ELF-1 (cell line): ENCODE results near the gene UACA.

ENCODE experiments used
- DNase-seq: peaks from one replicate; pipeline ENCODE4 v3.0.0-alpha.2; 2016; ENCODE audit warnings: low read depth, low spot score

UACA gene

DNA sequence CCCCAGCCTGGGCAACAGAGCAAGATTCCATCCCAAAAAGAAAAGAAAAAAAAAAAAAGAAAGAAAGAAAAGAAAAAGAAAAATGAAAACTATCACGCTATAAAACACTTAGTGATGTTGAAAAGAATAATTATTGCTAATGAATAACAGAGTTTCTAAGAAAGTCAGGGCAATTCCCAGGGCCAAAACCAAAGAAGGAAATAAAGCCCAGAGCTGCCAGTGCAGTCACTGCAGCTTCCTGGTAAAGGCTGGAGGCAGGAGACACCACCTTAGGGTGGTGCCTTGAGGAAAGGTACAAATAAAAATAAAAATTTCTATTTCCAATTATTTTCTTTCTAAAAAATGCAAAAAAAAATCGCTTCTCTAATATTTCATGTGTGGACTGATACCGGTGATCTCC is 19.7 kb upstream of the UACA start:
- no peak for DNase-seq

GRCh38 chr15:70781236-70781635 is 17.9 kb upstream of the UACA start:
- DNase-seq, result peak; percentile 62

GRCh38 chr15:70778258-70779076 is 15.1 kb upstream of the UACA start:
- DNase-seq, result no peak

- no peak for DNase-seq
Measured at GRCh38 chr15:70777170-70777926, 14.0 kb upstream of the UACA start.

GRCh38 chr15:70775160-70775559 is 11.8 kb upstream of the UACA start:
- no peak for DNase-seq

GRCh38 chr15:70772402-70772801 is 9.0 kb upstream of the UACA start:
- no peak for DNase-seq

DNA sequence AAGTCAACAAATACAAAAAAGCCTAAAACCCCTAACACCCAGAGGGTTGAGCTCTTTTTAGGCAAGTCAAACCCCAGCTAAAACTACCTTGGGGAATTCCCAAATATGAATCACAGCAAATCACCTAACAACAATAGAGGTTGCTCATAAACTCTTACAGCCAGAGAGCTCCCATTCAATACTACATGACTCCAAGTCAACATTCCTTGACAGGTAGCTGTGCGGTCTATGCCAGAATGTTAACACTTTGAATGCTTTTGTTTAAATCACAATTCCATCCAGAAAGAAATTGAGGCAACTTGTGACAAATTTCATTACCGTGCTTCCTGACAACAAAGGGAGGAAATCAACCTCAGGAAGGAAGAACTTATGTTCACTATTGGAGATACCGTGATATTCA is 7.5 kb upstream of the UACA start:
- DNase-seq, result no peak

- DNase-seq, result no peak
Measured at GRCh38 chr15:70768257-70768883, 5.0 kb upstream of the UACA start.

- DNase-seq, result no peak
Measured at GRCh38 chr15:70767667-70768066, 4.3 kb upstream of the UACA start.

DNA sequence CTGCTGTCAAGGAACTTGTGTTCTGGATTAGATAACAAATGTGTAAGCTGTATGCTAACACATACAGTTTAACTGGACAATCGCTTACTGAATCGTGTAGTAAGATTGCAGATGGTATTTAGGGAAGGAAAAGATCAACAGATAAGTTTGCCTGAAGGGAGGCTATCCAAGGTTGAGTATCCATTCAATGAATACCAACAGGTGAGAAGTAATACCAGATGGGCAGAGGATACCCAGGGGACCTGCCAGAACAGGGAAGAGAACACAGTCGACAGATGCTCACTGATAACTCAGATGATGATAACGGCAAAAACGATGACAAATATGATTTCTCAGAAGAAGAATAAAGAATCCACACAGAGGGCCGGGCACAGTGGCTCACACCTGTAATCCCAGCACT is 3.2 kb upstream of the UACA start:
- DNase-seq, result no peak

DNA sequence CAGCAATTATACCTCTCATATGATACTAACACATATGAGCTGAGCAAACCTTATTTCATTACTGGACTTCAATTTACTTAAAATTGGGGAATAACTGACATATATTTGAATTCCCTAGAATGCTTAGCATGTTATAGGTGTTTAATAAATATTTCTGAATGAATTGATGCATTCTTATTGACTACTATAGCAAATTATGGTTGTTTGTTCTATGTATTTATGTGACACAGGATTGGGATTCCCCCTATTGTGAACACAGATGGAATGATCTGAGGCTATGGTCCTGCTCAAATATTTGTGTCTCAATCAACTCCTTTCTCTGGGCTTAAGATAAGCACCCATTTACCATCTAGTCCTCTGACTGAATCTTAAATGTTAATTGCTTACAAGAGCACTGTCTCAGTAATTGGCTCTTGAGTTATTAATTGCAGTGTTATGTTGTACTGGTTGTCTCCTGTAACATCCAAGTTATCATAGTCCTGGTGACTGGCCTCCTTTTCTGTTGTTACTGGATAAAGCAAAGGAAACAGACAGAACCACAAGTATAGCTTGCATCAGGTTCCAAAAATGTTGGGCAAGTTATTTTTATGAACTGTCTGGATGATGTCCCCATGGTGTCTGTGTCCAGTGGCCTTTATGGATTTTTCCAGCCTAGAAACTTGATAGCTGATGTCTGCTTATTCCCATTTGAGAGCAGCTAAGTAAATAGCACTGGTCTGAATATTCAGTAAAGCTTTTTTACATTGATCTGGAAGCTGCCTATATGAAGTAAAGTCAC is 2.3 kb upstream of the UACA start:
- no peak for DNase-seq

GRCh38 chr15:70763950-70764730 is 782 bp upstream of the UACA start:
- DNase-seq, result no peak

DNA sequence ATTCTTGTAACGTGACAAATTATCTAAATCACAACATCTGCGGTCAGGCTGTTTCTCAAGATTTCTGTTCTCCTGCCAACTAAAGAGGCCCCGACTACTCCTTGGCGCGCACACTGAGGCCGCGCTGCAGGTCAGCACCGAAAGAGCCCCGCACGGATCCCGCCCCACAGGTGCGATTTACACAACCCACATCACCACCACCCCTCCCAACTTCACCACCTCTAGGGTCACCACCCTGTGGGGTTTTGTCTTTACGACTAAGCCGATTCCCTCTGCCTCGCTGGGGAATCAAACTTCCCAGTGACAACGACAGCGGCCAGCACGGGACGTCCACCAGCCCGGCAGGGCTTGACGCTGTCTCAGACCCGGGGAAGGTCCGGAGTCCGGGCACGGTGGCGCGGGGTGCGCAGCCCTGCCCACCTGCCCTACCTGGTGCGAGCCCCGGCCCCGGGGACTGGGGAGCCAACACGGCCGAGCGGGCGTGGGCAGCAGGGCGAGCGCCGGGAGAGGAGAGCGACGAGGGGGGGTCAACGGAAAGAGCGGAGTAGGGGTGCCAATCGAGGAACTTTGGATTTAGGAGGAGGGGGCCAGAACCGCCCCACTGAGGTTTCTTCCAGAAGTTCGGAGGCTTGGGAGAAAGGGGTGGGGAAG is 764 bp downstream of the UACA start:
- peak; percentile 60 for DNase-seq

DNA sequence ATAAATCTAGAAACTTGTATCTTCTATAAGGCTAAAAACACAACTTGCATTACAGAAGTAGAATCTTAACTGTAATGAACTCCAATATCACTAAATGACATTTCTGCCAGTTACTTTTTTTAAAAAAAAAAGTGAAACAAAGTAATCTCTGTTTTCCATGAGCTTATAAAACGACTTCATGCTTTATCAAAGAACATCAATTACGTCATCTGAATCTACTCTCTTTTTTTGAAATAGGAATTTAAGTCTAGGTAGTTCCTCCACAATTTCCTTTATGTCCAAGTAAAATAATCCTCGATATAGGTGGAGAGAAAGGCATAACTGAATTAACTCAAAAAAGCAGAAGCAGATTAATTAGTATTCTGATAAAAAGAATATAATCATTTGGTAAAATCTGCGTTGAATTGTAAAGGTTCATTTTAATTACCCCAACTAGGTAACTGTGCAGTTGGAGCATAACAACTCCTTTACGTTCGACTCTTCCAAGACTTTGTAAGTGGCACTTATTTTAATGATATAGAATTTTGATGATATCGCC is 1.4 kb downstream of the UACA start:
- no peak for DNase-seq

- DNase-seq, result no peak
Measured at GRCh38 chr15:70761046-70761445, 2.3 kb downstream of the UACA start.

- no peak for DNase-seq
Measured at GRCh38 chr15:70758790-70759462, 4.4 kb downstream of the UACA start.

DNA sequence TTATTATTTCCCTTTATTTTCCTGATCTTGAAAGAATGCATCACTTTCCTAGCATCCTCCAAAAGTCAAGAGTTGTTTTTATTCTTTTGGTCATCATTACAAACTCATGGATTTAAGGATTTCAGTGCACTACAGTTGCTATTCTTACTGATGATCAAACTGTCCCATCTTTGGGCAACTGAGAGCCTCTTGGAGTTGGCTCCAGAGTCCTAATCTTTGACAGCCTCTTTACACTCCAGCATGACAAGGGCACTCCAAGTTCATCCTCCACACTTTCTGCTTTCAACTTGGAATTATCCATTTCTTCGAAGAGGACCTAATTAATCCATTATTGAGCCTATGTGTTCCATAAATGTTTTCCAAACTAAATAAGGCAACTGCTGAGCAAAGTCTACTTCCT is 5.7 kb downstream of the UACA start:
- DNase-seq, result no peak

DNA sequence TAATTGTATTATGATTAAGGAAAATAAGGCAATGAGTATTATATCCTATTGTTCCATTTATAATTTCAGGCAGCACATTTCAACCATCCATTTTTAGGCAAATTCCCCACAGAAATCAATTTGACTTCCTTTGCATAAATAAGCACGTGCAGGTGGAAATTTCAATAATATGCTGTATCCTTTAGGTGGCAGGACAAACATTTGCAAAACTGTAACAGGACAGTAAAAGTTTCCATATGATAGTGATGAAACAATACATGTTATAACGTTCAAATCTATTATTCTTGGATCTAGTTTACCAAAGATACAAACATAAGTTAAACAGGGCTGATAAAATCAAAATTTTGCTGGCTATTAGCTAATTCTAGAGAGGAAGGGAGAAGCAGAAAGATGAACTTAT is 8.5 kb downstream of the UACA start:
- no peak for DNase-seq

GRCh38 chr15:70753101-70753829 is 10.1 kb downstream of the UACA start:
- no peak for DNase-seq
